Skeletal muscle satellite cell (primary cell): ENCODE results near the gene KRT38.

ENCODE experiments used
- H3K27me3 ChIP-seq: 2 replicates; pipeline ENCODE4 v1.7.0; 2013; ENCODE audit warnings: low read length; ENCODE audit not compliant: control insufficient read depth, insufficient read depth
- H3K36me3 ChIP-seq: 2 replicates; pipeline ENCODE4 v1.7.0; 2013; ENCODE audit warnings: mild to moderate bottlenecking, control low read depth, low read length; ENCODE audit not compliant: insufficient read depth
- H3K4me1 ChIP-seq: 2 replicates; pipeline ENCODE4 v1.7.0; 2013; ENCODE audit warnings: low read length; ENCODE audit not compliant: control insufficient read depth, insufficient read depth
- H3K4me2 ChIP-seq: 2 replicates; pipeline ENCODE4 v1.7.0; 2013; ENCODE audit warnings: mild to moderate bottlenecking, low read length
- H3K4me3 ChIP-seq: 2 replicates; pipeline ENCODE4 v1.7.0; 2013; ENCODE audit warnings: low read length
- H3K9ac ChIP-seq: 2 replicates; pipeline ENCODE4 v1.7.0; 2013; ENCODE audit warnings: mild to moderate bottlenecking, low read depth, low read length, moderate library complexity
- H3K9me3 ChIP-seq: replicated peaks from 2 replicates; pipeline ENCODE4 v1.7.0; 2013; ENCODE audit warnings: mild to moderate bottlenecking, control low read depth, low read length

The KRT38 gene

GRCh38 chr17:41478237-41478636, 37.5 kb upstream of the KRT38 start:
- H3K4me2 ChIP-seq = no peak overlapping the region
- no peaks in the 10 kb centered on the region for H3K9me3 ChIP-seq
- no peak overlapping the region for H3K4me3 ChIP-seq
- H3K9ac ChIP-seq = no peak overlapping the region
- H3K4me1 ChIP-seq = no peaks in the 10 kb centered on the region
- H3K27me3 ChIP-seq = peaks cover 27% of the 10 kb centered on the region
- H3K36me3 ChIP-seq = no peaks in the 10 kb centered on the region

- peaks cover 30% of the 10 kb centered on the region for H3K27me3 ChIP-seq
- no peaks in the 10 kb centered on the region for H3K4me1 ChIP-seq
Measured at GRCh38 chr17:41476866-41477815, 36.4 kb upstream of the KRT38 start.

GRCh38 chr17:41475421-41475820, 34.6 kb upstream of the KRT38 start:
- H3K4me1 ChIP-seq = no peaks in the 10 kb centered on the region
- H3K4me2 ChIP-seq = no peak overlapping the region
- no peak overlapping the region for H3K9ac ChIP-seq
- peaks cover 41% of the 10 kb centered on the region for H3K27me3 ChIP-seq
- H3K36me3 ChIP-seq = no peaks in the 10 kb centered on the region
- no peaks in the 10 kb centered on the region for H3K9me3 ChIP-seq
- no peak overlapping the region for H3K4me3 ChIP-seq

More at GRCh38 chr17:41476866-41477815, 36.4 kb upstream of the KRT38 start:
- Histone ChIP-seq H3K9ac (no peak overlapping the region), H3K4me3 (no peak overlapping the region), H3K9me3 (no peaks in the 10 kb centered on the region), H3K4me2 (no peak overlapping the region), H3K36me3 (no peaks in the 10 kb centered on the region)

- peaks cover 41% of the 10 kb centered on the region for H3K27me3 ChIP-seq
- no peak overlapping the region for H3K4me2 ChIP-seq
- H3K4me3 ChIP-seq = no peak overlapping the region
- no peaks in the 10 kb centered on the region for H3K4me1 ChIP-seq
- H3K36me3 ChIP-seq = no peaks in the 10 kb centered on the region
- no peak overlapping the region for H3K9ac ChIP-seq
- no peaks in the 10 kb centered on the region for H3K9me3 ChIP-seq
Measured at GRCh38 chr17:41474863-41475262, 34.1 kb upstream of the KRT38 start.

- no peaks in the 10 kb centered on the region for H3K9me3 ChIP-seq
- peaks cover 19% of the 10 kb centered on the region for H3K4me1 ChIP-seq
- no peak overlapping the region for H3K4me2 ChIP-seq
- peaks cover 29% of the 10 kb centered on the region for H3K27me3 ChIP-seq
- H3K36me3 ChIP-seq = no peaks in the 10 kb centered on the region
- H3K4me3 ChIP-seq = no peak overlapping the region
- H3K9ac ChIP-seq = no peak overlapping the region
Measured at GRCh38 chr17:41468346-41468745, 27.6 kb upstream of the KRT38 start.

- H3K4me3 ChIP-seq = no peak overlapping the region
- peaks cover 19% of the 10 kb centered on the region for H3K4me1 ChIP-seq
- no peaks in the 10 kb centered on the region for H3K9me3 ChIP-seq
- H3K36me3 ChIP-seq = no peaks in the 10 kb centered on the region
- no peak overlapping the region for H3K4me2 ChIP-seq
- no peak overlapping the region for H3K9ac ChIP-seq
- H3K27me3 ChIP-seq = peaks cover 25% of the 10 kb centered on the region
Measured at GRCh38 chr17:41467561-41467960, 26.8 kb upstream of the KRT38 start.

GRCh38 chr17:41466988-41467387, 26.2 kb upstream of the KRT38 start, which contains the start of gene KRT32:
TSS of gene KRT32 (minus strand) at chr17:41467386. CDS start at chr17:41467325, 61 bp downstream.
- peaks cover 19% of the 10 kb centered on the region for H3K4me1 ChIP-seq
- H3K4me3 ChIP-seq = no peak within 1 kb of the TSS
- H3K9me3 ChIP-seq = no peaks in the 10 kb centered on the region
- H3K36me3 ChIP-seq = no peaks in the 10 kb centered on the region
- no peak within 1 kb of the TSS for H3K4me2 ChIP-seq
- H3K9ac ChIP-seq = no peak within 1 kb of the TSS
- peaks cover 25% of the 10 kb centered on the region for H3K27me3 ChIP-seq

- Histone ChIP-seq H3K4me2 (no peak overlapping the region), H3K4me1 (peaks cover 19% of the 10 kb centered on the region), H3K9ac (no peak overlapping the region), H3K9me3 (no peaks in the 10 kb centered on the region), H3K27me3 (peaks cover 21% of the 10 kb centered on the region), H3K4me3 (no peak overlapping the region), H3K36me3 (no peaks in the 10 kb centered on the region)
Measured at GRCh38 chr17:41464682-41465081, 23.9 kb upstream of the KRT38 start.

GRCh38 chr17:41464173-41464572, 23.4 kb upstream of the KRT38 start:
- H3K4me1 ChIP-seq = peaks cover 19% of the 10 kb centered on the region
- no peak overlapping the region for H3K4me2 ChIP-seq
- H3K4me3 ChIP-seq = no peak overlapping the region
- H3K27me3 ChIP-seq = peaks cover 24% of the 10 kb centered on the region
- H3K9ac ChIP-seq = no peak overlapping the region
- no peaks in the 10 kb centered on the region for H3K36me3 ChIP-seq
- no peaks in the 10 kb centered on the region for H3K9me3 ChIP-seq

- Histone ChIP-seq H3K36me3 (no peaks in the 10 kb centered on the region), H3K27me3 (peaks cover 23% of the 10 kb centered on the region), H3K9ac (no peak overlapping the region), H3K4me2 (no peak overlapping the region), H3K4me1 (peaks cover 19% of the 10 kb centered on the region), H3K9me3 (no peaks in the 10 kb centered on the region), H3K4me3 (no peak overlapping the region)
Measured at GRCh38 chr17:41463746-41464145, 23.0 kb upstream of the KRT38 start.

GRCh38 chr17:41462705-41463104, 21.9 kb upstream of the KRT38 start:
- Histone ChIP-seq H3K36me3 (no peaks in the 10 kb centered on the region), H3K27me3 (peaks cover 22% of the 10 kb centered on the region), H3K9me3 (no peaks in the 10 kb centered on the region), H3K4me3 (no peak overlapping the region), H3K4me1 (peaks cover 16% of the 10 kb centered on the region), H3K4me2 (no peak overlapping the region), H3K9ac (no peak overlapping the region)

- no peak overlapping the region for H3K4me2 ChIP-seq
Measured at GRCh38 chr17:41457676-41458075, 16.9 kb upstream of the KRT38 start.

More at GRCh38 chr17:41457676-41458075, 16.9 kb upstream of the KRT38 start:
- Histone ChIP-seq H3K4me1 (peaks cover 10% of the 10 kb centered on the region), H3K9me3 (no peaks in the 10 kb centered on the region), H3K27me3 (peaks cover 30% of the 10 kb centered on the region), H3K9ac (no peak overlapping the region), H3K4me3 (no peak overlapping the region), H3K36me3 (no peaks in the 10 kb centered on the region)
